HUES6 (cell line): ENCODE data around the gene CACNA2D3.

Experiments
- H3K27ac ChIP-seq: 2 replicates; pipeline ENCODE4 v1.7.0; 2013; ENCODE audit warnings: low read depth, mild to moderate bottlenecking, low read length, inconsistent platforms
- H3K27me3 ChIP-seq: 2 replicates; pipeline ENCODE4 v1.6.1; 2013; ENCODE audit warnings: low read length; ENCODE audit not compliant: control insufficient read depth, insufficient read depth
- H3K36me3 ChIP-seq: 2 replicates; pipeline ENCODE4 v1.6.1; 2013; ENCODE audit warnings: low read length; ENCODE audit not compliant: control insufficient read depth, insufficient read depth
- H3K4me1 ChIP-seq: 2 replicates; pipeline ENCODE4 v1.6.1; 2013; ENCODE audit warnings: low read length; ENCODE audit not compliant: control insufficient read depth, insufficient read depth
- H3K4me3 ChIP-seq: 2 replicates; pipeline ENCODE4 v1.5.1; 2013; ENCODE audit warnings: low read depth, low read length
- H3K9ac ChIP-seq: one replicate; pipeline ENCODE4 v1.6.1; 2013; ENCODE audit warnings: mild to moderate bottlenecking, low read length
- H3K9me3 ChIP-seq: 2 replicates; pipeline ENCODE4 v1.6.1; 2013; ENCODE audit warnings: low read depth, low read length; ENCODE audit not compliant: control insufficient read depth, insufficient read depth

Gene CACNA2D3

GRCh38 chr3:54307566-54308180, 185.3 kb downstream of the CACNA2D3 start:
- Histone ChIP-seq H3K9me3 (no peaks in the 10 kb centered on the region), H3K9ac (no peak overlapping the region), H3K27me3 (no peaks in the 10 kb centered on the region), H3K27ac (no peak overlapping the region), H3K4me3 (no peak overlapping the region), H3K4me1 (no peaks in the 10 kb centered on the region), H3K36me3 (no peaks in the 10 kb centered on the region)

GRCh38 chr3:54309601-54310000, 187.2 kb downstream of the CACNA2D3 start:
- H3K27me3 ChIP-seq = no peaks in the 10 kb centered on the region
- no peaks in the 10 kb centered on the region for H3K36me3 ChIP-seq
- H3K4me1 ChIP-seq = no peaks in the 10 kb centered on the region
- H3K27ac ChIP-seq = no peak overlapping the region
- no peak overlapping the region for H3K9ac ChIP-seq
- peaks cover 3% of the 10 kb centered on the region; the same call in 1 of the 2 replicates for H3K9me3 ChIP-seq
- H3K4me3 ChIP-seq = no peak overlapping the region

GRCh38 chr3:54311211-54311747, 188.9 kb downstream of the CACNA2D3 start:
- Histone ChIP-seq H3K27me3 (no peaks in the 10 kb centered on the region), H3K4me3 (no peak overlapping the region), H3K27ac (no peak overlapping the region), H3K9ac (no peak overlapping the region), H3K9me3 (peaks cover 3% of the 10 kb centered on the region; the same call in 1 of the 2 replicates), H3K36me3 (no peaks in the 10 kb centered on the region), H3K4me1 (no peaks in the 10 kb centered on the region)

- Histone ChIP-seq H3K9me3 (peaks cover 3% of the 10 kb centered on the region; the same call in 1 of the 2 replicates), H3K4me1 (no peaks in the 10 kb centered on the region), H3K27me3 (no peaks in the 10 kb centered on the region)
These were observed 190.0 kb downstream of the CACNA2D3 start for GRCh38 chr3:54312156-54312899.

DNA sequence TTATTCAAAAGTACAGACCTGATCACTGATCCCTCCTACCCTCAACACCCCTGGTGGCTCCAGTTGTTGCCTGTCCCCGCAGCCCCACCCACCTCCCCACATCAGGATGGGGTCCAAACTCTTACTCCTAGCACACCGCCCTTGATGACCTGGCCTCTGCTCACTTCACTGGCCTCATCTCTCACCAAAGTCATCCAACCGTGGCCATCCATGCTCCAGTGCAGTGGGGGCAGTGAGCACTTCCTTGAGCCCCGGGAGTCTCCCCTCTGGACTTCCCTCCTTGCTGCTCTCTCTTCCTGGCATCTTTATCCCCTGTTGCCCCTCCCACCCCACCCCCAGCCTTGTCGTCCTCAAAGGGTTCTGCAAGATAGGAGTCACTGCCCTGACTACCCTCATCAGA, 191.1 kb downstream of the CACNA2D3 start:
- peaks cover 3% of the 10 kb centered on the region; the same call in 1 of the 2 replicates for H3K9me3 ChIP-seq
- H3K4me3 ChIP-seq = no peak overlapping the region
- H3K27me3 ChIP-seq = no peaks in the 10 kb centered on the region
- no peaks in the 10 kb centered on the region for H3K4me1 ChIP-seq
- H3K27ac ChIP-seq = no peak overlapping the region
- no peak overlapping the region for H3K9ac ChIP-seq
- no peaks in the 10 kb centered on the region for H3K36me3 ChIP-seq

More at GRCh38 chr3:54312156-54312899, 190.0 kb downstream of the CACNA2D3 start:
- Histone ChIP-seq H3K36me3 (no peaks in the 10 kb centered on the region), H3K4me3 (no peak overlapping the region), H3K27ac (no peak overlapping the region), H3K9ac (no peak overlapping the region)

GRCh38 chr3:54321520-54321919, 199.2 kb downstream of the CACNA2D3 start:
- Histone ChIP-seq H3K27me3 (no peaks in the 10 kb centered on the region), H3K4me3 (no peak overlapping the region), H3K9ac (no peak overlapping the region), H3K9me3 (no peaks in the 10 kb centered on the region), H3K27ac (no peak overlapping the region), H3K36me3 (no peaks in the 10 kb centered on the region), H3K4me1 (peaks cover 9% of the 10 kb centered on the region; the same call in 1 of the 2 replicates)

- Histone ChIP-seq H3K27ac (no peak overlapping the region), H3K9me3 (no peaks in the 10 kb centered on the region), H3K4me3 (no peak overlapping the region), H3K4me1 (peaks cover 9% of the 10 kb centered on the region; the same call in 1 of the 2 replicates), H3K27me3 (no peaks in the 10 kb centered on the region), H3K9ac (no peak overlapping the region), H3K36me3 (no peaks in the 10 kb centered on the region)
These were observed 200.0 kb downstream of the CACNA2D3 start for GRCh38 chr3:54322354-54322753.

GRCh38 chr3:54324103-54324502, 201.8 kb downstream of the CACNA2D3 start:
- H3K4me1 ChIP-seq = peaks cover 9% of the 10 kb centered on the region; the same call in 1 of the 2 replicates
- H3K27ac ChIP-seq = no peak overlapping the region
- H3K4me3 ChIP-seq = no peak overlapping the region
- H3K9ac ChIP-seq = no peak overlapping the region
- H3K9me3 ChIP-seq = no peaks in the 10 kb centered on the region
- H3K36me3 ChIP-seq = no peaks in the 10 kb centered on the region
- H3K27me3 ChIP-seq = no peaks in the 10 kb centered on the region

DNA sequence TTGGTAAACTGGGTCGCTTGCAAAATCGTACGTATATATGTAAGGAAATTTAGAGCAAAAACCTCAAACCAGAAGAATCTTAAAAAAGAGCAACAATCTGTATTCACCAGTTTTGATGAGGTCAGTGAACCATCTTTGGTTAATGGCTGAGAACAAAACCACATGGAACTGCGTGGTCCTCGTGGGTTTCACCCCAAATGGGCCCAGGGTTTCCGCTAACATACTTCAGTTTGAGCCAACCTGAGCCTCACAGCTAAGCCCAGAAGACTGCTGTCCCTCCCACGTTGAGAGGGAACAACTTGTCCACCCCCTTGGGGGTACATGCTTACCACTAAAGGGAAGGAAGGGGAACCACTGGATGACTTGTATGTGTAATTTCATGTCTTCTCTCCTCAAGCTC, 204.6 kb downstream of the CACNA2D3 start:
- no peaks in the 10 kb centered on the region for H3K27me3 ChIP-seq
- no peaks in the 10 kb centered on the region for H3K36me3 ChIP-seq

DNA sequence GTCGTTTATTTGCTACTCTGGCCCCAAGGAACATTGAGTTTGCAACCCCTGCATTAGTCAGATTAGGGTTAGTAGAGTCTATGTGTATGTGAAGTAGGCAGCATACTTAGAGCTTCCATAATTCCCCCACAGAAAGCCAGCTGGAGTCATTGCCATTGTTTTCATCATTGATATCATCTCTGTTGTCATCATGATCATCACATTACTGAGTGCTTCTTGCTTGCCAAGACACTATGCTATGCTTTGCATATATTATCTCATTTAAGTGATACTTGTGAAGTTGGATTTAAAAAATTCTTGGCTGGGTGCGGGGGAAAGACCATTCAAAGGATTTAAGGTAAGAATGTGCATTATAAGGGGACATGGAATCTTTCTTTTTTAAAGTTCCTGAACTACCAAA, 209.0 kb downstream of the CACNA2D3 start:
- no peak overlapping the region for H3K27ac ChIP-seq
- H3K4me3 ChIP-seq = no peak overlapping the region
- H3K9ac ChIP-seq = no peak overlapping the region
- no peaks in the 10 kb centered on the region for H3K27me3 ChIP-seq
- no peaks in the 10 kb centered on the region for H3K9me3 ChIP-seq
- no peaks in the 10 kb centered on the region for H3K4me1 ChIP-seq
- H3K36me3 ChIP-seq = no peaks in the 10 kb centered on the region

More for the DNA sequence above, 204.6 kb downstream of the CACNA2D3 start:
- Histone ChIP-seq H3K9me3 (no peaks in the 10 kb centered on the region), H3K27ac (no peak overlapping the region), H3K9ac (no peak overlapping the region), H3K4me3 (no peak overlapping the region), H3K4me1 (peaks cover 2% of the 10 kb centered on the region; the same call in 1 of the 2 replicates)

DNA sequence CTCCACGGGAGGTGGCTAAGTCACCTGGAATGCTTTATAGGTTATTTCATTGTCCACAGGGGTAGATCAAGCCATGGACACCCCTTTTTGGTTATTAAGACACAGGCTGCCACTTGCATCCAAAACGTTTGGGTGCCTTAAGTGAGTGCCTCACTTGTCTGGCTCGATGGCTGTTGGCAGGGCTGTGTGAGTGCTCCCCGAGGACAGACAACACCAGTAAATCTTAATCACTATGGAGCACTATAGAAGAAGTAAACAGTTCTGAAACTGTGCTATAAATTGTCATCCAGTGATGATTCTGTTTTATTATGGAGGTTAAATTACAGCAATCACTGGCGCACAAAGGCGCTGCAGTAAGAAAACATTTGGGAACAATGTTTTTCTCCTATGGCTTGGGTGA, 215.5 kb downstream of the CACNA2D3 start:
- H3K9me3 ChIP-seq = no peaks in the 10 kb centered on the region
- no peak overlapping the region for H3K9ac ChIP-seq
- no peak overlapping the region for H3K27ac ChIP-seq
- no peaks in the 10 kb centered on the region for H3K36me3 ChIP-seq
- no peak overlapping the region for H3K4me3 ChIP-seq
- H3K4me1 ChIP-seq = peaks cover 4% of the 10 kb centered on the region; the same call in 1 of the 2 replicates
- H3K27me3 ChIP-seq = peaks cover 3% of the 10 kb centered on the region; the same call in 1 of the 2 replicates
